LNCaP clone FGC (cell line): Measurements from ENCODE around the gene STXBP4.

Source experiments
- DNase-seq: peaks from one replicate; pipeline ENCODE4 v3.0.0-alpha.2; 2011; ENCODE audit warnings: low read depth
- H3K4me3 ChIP-seq: 2 replicates; pipeline ENCODE4 v1.5.1; 2011; ENCODE audit warnings: mild to moderate bottlenecking, low read depth, low read length, control low read depth
- TF ChIP-seq, protein P1 (sequence below): IDR thresholded peaks from 2 replicates; pipeline ENCODE4 v1.5.1; 2012; ENCODE audit warnings: mild to moderate bottlenecking; ENCODE audit not compliant: control insufficient read depth, insufficient read depth; ENCODE audit errors: extremely low read depth

Gene STXBP4

GRCh38 chr17:54947396-54947795 is 21.2 kb upstream of the STXBP4 start:
- DNase-seq: no peak
- no peak overlapping the region for H3K4me3 ChIP-seq
- TF ChIP-seq, protein P1, sequence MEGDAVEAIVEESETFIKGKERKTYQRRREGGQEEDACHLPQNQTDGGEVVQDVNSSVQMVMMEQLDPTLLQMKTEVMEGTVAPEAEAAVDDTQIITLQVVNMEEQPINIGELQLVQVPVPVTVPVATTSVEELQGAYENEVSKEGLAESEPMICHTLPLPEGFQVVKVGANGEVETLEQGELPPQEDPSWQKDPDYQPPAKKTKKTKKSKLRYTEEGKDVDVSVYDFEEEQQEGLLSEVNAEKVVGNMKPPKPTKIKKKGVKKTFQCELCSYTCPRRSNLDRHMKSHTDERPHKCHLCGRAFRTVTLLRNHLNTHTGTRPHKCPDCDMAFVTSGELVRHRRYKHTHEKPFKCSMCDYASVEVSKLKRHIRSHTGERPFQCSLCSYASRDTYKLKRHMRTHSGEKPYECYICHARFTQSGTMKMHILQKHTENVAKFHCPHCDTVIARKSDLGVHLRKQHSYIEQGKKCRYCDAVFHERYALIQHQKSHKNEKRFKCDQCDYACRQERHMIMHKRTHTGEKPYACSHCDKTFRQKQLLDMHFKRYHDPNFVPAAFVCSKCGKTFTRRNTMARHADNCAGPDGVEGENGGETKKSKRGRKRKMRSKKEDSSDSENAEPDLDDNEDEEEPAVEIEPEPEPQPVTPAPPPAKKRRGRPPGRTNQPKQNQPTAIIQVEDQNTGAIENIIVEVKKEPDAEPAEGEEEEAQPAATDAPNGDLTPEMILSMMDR: no peak

GRCh38 chr17:54948380-54948779 is 20.2 kb upstream of the STXBP4 start:
- H3K4me3 ChIP-seq: no peak overlapping the region

GRCh38 chr17:54950116-54950515 is 18.4 kb upstream of the STXBP4 start:
- TF ChIP-seq, protein P1: no peak
- no peak overlapping the region for H3K4me3 ChIP-seq
- no peak for DNase-seq

More at GRCh38 chr17:54948380-54948779, 20.2 kb upstream of the STXBP4 start:
- DNase-seq: no peak
- TF ChIP-seq, protein P1: no peak

- TF ChIP-seq, protein P1: no peak
- H3K4me3 ChIP-seq: no peak overlapping the region
- DNase-seq: no peak
Measured at GRCh38 chr17:54951286-54951685, 17.3 kb upstream of the STXBP4 start.

- no peak for DNase-seq
- TF ChIP-seq, protein P1: no peak
- H3K4me3 ChIP-seq: no peak overlapping the region
Measured at GRCh38 chr17:54956791-54957190, 11.8 kb upstream of the STXBP4 start.

DNA sequence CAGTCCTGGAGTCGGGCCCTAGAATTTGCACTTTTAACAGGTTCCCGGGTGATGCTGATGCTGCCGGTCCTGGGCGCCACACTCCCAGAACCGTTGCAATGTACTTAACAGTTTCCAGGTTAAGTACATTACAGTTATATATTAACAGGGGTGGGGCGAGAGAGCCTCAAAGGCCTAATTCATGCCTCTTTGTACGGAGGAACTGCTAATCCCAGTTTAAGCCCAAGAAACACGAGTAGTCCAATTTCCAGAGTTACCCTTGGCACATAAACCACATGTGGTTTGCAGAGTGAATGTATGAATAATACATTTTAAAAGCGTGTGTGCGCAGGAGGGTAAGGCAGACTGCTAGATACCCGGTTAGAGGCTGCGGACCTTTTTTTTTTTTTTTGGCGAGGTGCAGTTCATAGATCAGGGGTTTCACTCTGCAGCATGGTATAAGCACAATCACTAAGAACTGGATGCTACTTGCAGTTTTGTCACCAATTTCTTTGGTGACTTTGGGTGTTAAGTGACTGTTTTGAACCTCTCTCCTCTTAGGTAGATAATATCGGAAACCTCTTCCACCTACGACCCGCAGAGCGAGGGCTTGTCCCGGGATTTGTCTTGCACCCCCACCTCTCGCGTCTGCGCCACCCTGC is 824 bp upstream of the STXBP4 start:
- TF ChIP-seq, protein P1: peak; percentile 35; the same call in 1 of the 2 replicates
- H3K4me3 ChIP-seq: peak overlapping the region; percentile 84
- no peak for DNase-seq

DNA sequence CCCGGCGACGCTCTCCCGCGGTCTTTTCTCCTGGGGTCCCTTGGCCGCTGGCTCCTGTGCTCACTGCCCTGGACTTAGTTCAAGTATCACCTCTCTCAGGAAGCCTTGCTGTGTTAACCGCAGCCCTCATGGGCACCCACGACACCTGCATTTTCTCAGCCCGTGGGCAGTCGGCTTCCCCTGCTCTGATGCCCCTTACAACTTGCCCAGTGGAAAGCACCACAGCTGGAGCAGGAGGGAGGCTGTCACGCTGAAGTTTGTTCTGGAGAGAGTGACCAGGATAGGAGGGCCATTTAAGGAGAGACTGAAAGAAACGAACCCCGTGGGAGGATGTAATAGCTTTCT is 395 bp downstream of the STXBP4 start:
- peak overlapping the region; percentile 84 for H3K4me3 ChIP-seq
- TF ChIP-seq, protein P1: no peak
- DNase-seq: no peak
